Osteocyte (in vitro differentiated cells): ENCODE measurements around the gene ULK3. TPM values are rescaled to one million over a fixed set of nuclear protein-coding genes. Genes with fewer than 3 reads are reported as not detected.
A peak's percentile ranks its signal among the peaks of the same experiment; 100 is the strongest.

Experiments
- DNase-seq: peaks from one replicate; pipeline ENCODE4 v3.0.0; 2021; ENCODE audit warnings: mixed read lengths; ENCODE audit not compliant: unreplicated experiment; ENCODE audit errors: extremely low spot score
- H3K27ac Mint-ChIP-seq: one replicate; pipeline ENCODE4 v1.8.0; 2021; ENCODE audit warnings: mild to moderate bottlenecking, mixed read lengths; ENCODE audit not compliant: unreplicated experiment
- H3K27me3 Mint-ChIP-seq: one replicate; pipeline ENCODE4 v1.8.0; 2021; ENCODE audit warnings: mixed read lengths; ENCODE audit not compliant: unreplicated experiment
- H3K36me3 Mint-ChIP-seq: one replicate; pipeline ENCODE4 v1.8.0; 2021; ENCODE audit warnings: mixed read lengths; ENCODE audit not compliant: unreplicated experiment
- H3K4me1 Mint-ChIP-seq: one replicate; pipeline ENCODE4 v1.8.0; 2021; ENCODE audit warnings: mixed read lengths; ENCODE audit not compliant: unreplicated experiment
- H3K4me3 Mint-ChIP-seq: one replicate; pipeline ENCODE4 v1.8.0; 2021; ENCODE audit warnings: mild to moderate bottlenecking, moderate library complexity, mixed read lengths; ENCODE audit not compliant: unreplicated experiment
- H3K9me3 Mint-ChIP-seq: one replicate; pipeline ENCODE4 v1.8.0; 2021; ENCODE audit warnings: mixed read lengths; ENCODE audit not compliant: unreplicated experiment
- total RNA-seq: library from RNA; stranded (reverse); gene quantifications from 2 replicates; pipeline ENCODE4 v1.2.1, GENCODE V29; 2021
- TF ChIP-seq, protein P1 (sequence below): fragments of 200-600 bp; sonication (generic); IDR thresholded peaks from 2 replicates; pipeline ENCODE4 v1.5.0; 2021; ENCODE audit warnings: antibody characterized with exemption, mild to moderate bottlenecking, moderate library complexity

Gene ULK3
- total RNA-seq, 1 donor from 2014 or later, result 32.4 TPM

GRCh38 chr15:74867466-74868038 is 24.6 kb upstream of the ULK3 start:
- Mint-ChIP-seq H3K4me3 (no peak overlapping the region), H3K27me3 (no peaks in the 10 kb centered on the region), H3K27ac (peak overlapping the region; percentile 56), H3K36me3 (peaks cover 12% of the 10 kb centered on the region), H3K9me3 (no peaks in the 10 kb centered on the region), H3K4me1 (peaks cover 55% of the 10 kb centered on the region)
- TF ChIP-seq, protein P1, sequence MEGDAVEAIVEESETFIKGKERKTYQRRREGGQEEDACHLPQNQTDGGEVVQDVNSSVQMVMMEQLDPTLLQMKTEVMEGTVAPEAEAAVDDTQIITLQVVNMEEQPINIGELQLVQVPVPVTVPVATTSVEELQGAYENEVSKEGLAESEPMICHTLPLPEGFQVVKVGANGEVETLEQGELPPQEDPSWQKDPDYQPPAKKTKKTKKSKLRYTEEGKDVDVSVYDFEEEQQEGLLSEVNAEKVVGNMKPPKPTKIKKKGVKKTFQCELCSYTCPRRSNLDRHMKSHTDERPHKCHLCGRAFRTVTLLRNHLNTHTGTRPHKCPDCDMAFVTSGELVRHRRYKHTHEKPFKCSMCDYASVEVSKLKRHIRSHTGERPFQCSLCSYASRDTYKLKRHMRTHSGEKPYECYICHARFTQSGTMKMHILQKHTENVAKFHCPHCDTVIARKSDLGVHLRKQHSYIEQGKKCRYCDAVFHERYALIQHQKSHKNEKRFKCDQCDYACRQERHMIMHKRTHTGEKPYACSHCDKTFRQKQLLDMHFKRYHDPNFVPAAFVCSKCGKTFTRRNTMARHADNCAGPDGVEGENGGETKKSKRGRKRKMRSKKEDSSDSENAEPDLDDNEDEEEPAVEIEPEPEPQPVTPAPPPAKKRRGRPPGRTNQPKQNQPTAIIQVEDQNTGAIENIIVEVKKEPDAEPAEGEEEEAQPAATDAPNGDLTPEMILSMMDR, result no peak
- DNase-seq, result no peak

GRCh38 chr15:74866090-74866489 is 23.1 kb upstream of the ULK3 start:
- TF ChIP-seq, protein P1, result no peak
- H3K27ac Mint-ChIP-seq, result peak overlapping the region; percentile 31

DNA sequence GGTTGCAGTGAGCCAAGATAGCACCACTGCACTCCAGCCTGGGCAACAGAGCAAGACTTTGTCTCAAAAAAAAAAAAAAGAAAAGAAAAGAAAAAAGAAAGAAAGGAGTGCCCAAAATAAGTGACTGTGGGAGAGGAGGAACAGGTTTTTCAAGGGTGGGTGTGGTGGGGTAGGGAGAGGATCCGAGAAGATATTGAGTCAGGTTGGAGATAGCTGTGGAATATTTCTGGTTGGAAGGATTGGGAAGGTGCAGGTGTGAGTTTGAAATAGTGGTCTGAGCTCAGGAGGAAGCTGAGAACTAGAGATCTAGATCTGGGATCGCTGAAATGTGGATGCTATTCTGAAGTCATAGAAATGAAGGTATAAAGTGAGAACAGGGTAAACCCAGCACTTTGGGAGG is 22.4 kb upstream of the ULK3 start:
- no peak overlapping the region for H3K4me3 Mint-ChIP-seq

More at GRCh38 chr15:74866090-74866489, 23.1 kb upstream of the ULK3 start:
- Mint-ChIP-seq H3K36me3 (peaks cover 12% of the 10 kb centered on the region), H3K9me3 (no peaks in the 10 kb centered on the region), H3K4me1 (peaks cover 46% of the 10 kb centered on the region), H3K27me3 (no peaks in the 10 kb centered on the region), H3K4me3 (no peak overlapping the region)
- DNase-seq, result no peak

DNA sequence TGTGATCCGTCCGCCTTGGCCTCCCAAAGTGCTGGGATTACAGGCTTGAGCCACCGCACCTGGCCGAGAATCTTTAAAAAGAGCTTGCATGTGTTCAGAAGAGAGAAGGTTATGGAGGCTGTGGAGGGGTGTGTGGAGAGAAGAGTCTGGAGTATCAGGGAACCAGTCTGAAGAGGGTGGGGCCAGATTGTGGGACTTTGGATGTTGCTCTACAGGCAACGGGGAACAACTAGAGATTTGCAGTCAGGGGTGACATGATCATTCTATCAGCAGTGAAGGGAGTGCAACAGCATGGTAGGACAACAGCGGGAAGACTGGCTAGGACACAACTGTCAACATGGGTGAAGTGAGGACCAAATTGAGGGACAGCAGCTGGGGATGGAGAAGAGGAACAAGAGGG is 21.3 kb upstream of the ULK3 start:
- TF ChIP-seq, protein P1, result no peak

More for the DNA sequence above, 22.4 kb upstream of the ULK3 start:
- peaks cover 38% of the 10 kb centered on the region for H3K4me1 Mint-ChIP-seq
- H3K36me3 Mint-ChIP-seq, result peaks cover 12% of the 10 kb centered on the region
- H3K27ac Mint-ChIP-seq, result no peak overlapping the region
- H3K9me3 Mint-ChIP-seq, result no peaks in the 10 kb centered on the region
- DNase-seq, result no peak
- H3K27me3 Mint-ChIP-seq, result no peaks in the 10 kb centered on the region
- TF ChIP-seq, protein P1, result no peak

DNA sequence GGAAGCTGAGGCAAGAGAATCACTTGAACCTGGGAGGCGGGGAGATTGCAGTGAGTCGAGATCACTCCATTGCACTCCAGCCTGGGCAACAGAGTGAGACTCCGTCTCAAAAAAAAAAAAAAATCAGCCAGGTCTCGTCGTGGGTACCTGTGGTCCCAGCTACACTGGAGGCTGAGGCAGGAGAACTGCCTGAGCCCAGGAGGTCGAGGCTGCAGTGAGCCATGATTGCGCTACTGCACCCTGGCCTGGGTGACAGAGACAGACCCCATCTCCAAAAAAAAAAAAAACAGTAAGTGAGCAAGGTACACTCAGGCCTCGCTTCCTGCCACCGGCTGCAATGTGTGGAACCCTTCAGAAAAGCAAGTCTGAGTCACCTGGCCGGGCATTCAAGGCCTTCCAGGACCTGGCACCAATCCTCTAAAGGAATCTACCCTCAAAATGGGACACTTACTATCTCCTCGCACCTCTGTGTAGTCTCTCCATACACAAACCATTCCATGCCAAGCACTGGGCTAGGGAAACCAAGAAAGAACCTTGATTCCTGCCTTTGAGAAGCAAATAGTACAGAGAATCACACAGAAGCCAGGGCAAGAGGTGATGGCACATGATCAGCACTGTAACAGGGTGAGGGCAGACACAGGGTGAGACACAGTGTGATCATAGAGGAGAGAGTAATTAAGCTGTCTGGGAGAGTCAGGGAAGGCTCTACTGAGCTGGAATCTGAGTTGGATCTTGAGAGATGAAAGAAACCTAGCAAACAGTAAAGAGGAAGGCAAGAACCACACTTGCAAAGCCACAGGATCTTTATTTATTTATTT is 20.5 kb upstream of the ULK3 start:
- TF ChIP-seq, protein P1, result no peak
- Mint-ChIP-seq H3K36me3 (peaks cover 12% of the 10 kb centered on the region), H3K27me3 (no peaks in the 10 kb centered on the region), H3K9me3 (no peaks in the 10 kb centered on the region), H3K4me3 (no peak overlapping the region), H3K4me1 (peaks cover 25% of the 10 kb centered on the region), H3K27ac (peak overlapping the region; percentile 6)
- no peak for DNase-seq

More for the DNA sequence above, 21.3 kb upstream of the ULK3 start:
- peaks cover 12% of the 10 kb centered on the region for H3K36me3 Mint-ChIP-seq
- no peak overlapping the region for H3K4me3 Mint-ChIP-seq
- no peak for DNase-seq
- no peaks in the 10 kb centered on the region for H3K27me3 Mint-ChIP-seq
- peaks cover 28% of the 10 kb centered on the region for H3K4me1 Mint-ChIP-seq
- no peak overlapping the region for H3K27ac Mint-ChIP-seq
- no peaks in the 10 kb centered on the region for H3K9me3 Mint-ChIP-seq
